SK-N-SH (cell line): ENCODE measurements around the gene ARMH4. TPM values are rescaled to one million over a fixed set of nuclear protein-coding genes. Genes with fewer than 3 reads are reported as not detected.

Experiments
- CTCF ChIA-PET: fragments of 300-600, 350-600 bp; formaldehyde crosslinking; extraction: SDS; loops from one replicate; lab custom pipeline; 2021; lab: Yijun Ruan, JAX
- POLR2A ChIA-PET: fragments of 350-600 bp; sonication (Branson Sonifier 250); formaldehyde crosslinking; extraction: SDS; loops from one replicate; lab custom pipeline; 2020; ENCODE audit warnings: antibody characterized with exemption, inconsistent platforms; lab: Yijun Ruan, JAX
- DNase-seq: peaks from one replicate; pipeline ENCODE4 v3.0.0; 2012
- H2AFZ ChIP-seq: fragments of 200-600 bp; sonication (generic); 2 replicates; pipeline ENCODE4 v1.8.1; 2016; ENCODE audit warnings: antibody characterized with exemption, mild to moderate bottlenecking, low read depth
- H3F3A ChIP-seq: fragments of 200-600 bp; sonication (generic); replicated peaks from 2 replicates; pipeline ENCODE3; 2016; ENCODE audit warnings: antibody characterized with exemption, mild to moderate bottlenecking; ENCODE audit not compliant: insufficient read depth
- H3K27ac ChIP-seq, 2 experiments: fragments of 200-500 bp in 1 of 2; fragments of 200-600 bp in 1 of 2; sonication (Bioruptor generic) in 1 of 2; sonication (generic), shearing (Covaris generic) in 1 of 2; 2 replicates each; pipeline versions ENCODE4 v1.5.1 to v1.6.1; 2014 to 2016; ENCODE audit warnings: low read depth in 2 of 2, inconsistent platforms in 1 of 2, low read length in 1 of 2, mild to moderate bottlenecking in 1 of 2, mixed read lengths in 1 of 2
- H3K27me3 ChIP-seq: fragments of 200-600 bp; sonication (generic), shearing (Covaris generic); 2 replicates; pipeline ENCODE4 v1.6.1; 2016; ENCODE audit warnings: mixed run types; ENCODE audit not compliant: insufficient read depth
- H3K36me3 ChIP-seq, 2 experiments: fragments of 200-500 bp in 1 of 2; fragments of 200-600 bp in 1 of 2; sonication (Bioruptor generic) in 1 of 2; sonication (generic) in 1 of 2; replicated peaks in 1 of 2; 2 replicates each; pipeline versions ENCODE3 to v1.5.1; 2014 to 2016; ENCODE audit warnings: low read length in 1 of 2, mild to moderate bottlenecking in 1 of 2; ENCODE audit not compliant: insufficient read depth in 2 of 2, control insufficient read depth in 1 of 2
- H3K4me1 ChIP-seq, 2 experiments: fragments of 200-500 bp in 1 of 2; fragments of 200-600 bp in 1 of 2; sonication (Bioruptor generic) in 1 of 2; sonication (generic), shearing (Covaris generic) in 1 of 2; 2 replicates each; pipeline versions ENCODE4 v1.5.1 to v1.6.1; 2014 to 2016; ENCODE audit warnings: low read depth in 1 of 2, low read length in 1 of 2, mixed run types in 1 of 2; ENCODE audit not compliant: insufficient read depth in 2 of 2, control insufficient read depth in 1 of 2
- H3K4me2 ChIP-seq: fragments of 200-600 bp; sonication (generic), shearing (Covaris generic); 2 replicates; pipeline ENCODE4 v1.6.1; 2017; ENCODE audit warnings: mixed run types
- H3K4me3 ChIP-seq, 2 experiments: fragments of 200-500 bp in 1 of 2; fragments of 200-600 bp in 1 of 2; sonication (Bioruptor generic) in 1 of 2; sonication (generic), shearing (Covaris generic) in 1 of 2; 2 replicates each; pipeline versions ENCODE4 v1.5.1 to v1.8.1; 2014 to 2016; ENCODE audit warnings: low read depth in 2 of 2, inconsistent platforms in 1 of 2, low read length in 1 of 2, mild to moderate bottlenecking in 1 of 2, mixed read lengths in 1 of 2, moderate library complexity in 1 of 2
- H3K79me2 ChIP-seq: fragments of 200-600 bp; sonication (generic); 2 replicates; pipeline ENCODE4 v1.8.1; 2017; ENCODE audit warnings: mild to moderate bottlenecking; ENCODE audit not compliant: insufficient read depth
- H3K9ac ChIP-seq: fragments of 200-600 bp; sonication (generic); 2 replicates; pipeline ENCODE4 v1.6.1; 2017; ENCODE audit warnings: mixed run types
- H3K9me2 ChIP-seq: fragments of 200-600 bp; sonication (generic); 2 replicates; pipeline ENCODE4 v1.6.1; 2017; ENCODE audit warnings: mixed run types
- H3K9me3 ChIP-seq: fragments of 200-600 bp; sonication (generic); 2 replicates; pipeline ENCODE4 v1.6.1; 2017; ENCODE audit warnings: mixed run types, mild to moderate bottlenecking, moderate library complexity
- H4K20me1 ChIP-seq: fragments of 200-600 bp; sonication (generic); 2 replicates; pipeline ENCODE4 v1.6.1; 2017; ENCODE audit warnings: mild to moderate bottlenecking, mixed run types; ENCODE audit not compliant: insufficient read depth
- CTCF ChIP-seq: fragments of 200-600 bp; sonication (generic); IDR thresholded peaks from 2 replicates; pipeline ENCODE4 v1.6.1; 2017; ENCODE audit warnings: antibody characterized with exemption, mild to moderate bottlenecking, moderate library complexity
- ELF1 ChIP-seq: IDR thresholded peaks from 2 replicates; pipeline ENCODE4 v1.4.0; 2012
- EP300 ChIP-seq, 2 experiments: IDR thresholded peaks; 2 replicates each; pipeline versions ENCODE4 v1.4.0 to v1.6.1; 2012; ENCODE audit warnings: borderline replicate concordance in 1 of 2, low read depth in 1 of 2, low read length in 1 of 2
- GABPA ChIP-seq: IDR thresholded peaks from 2 replicates; pipeline ENCODE4 v1.4.0; 2012; ENCODE audit warnings: low read depth, mild to moderate bottlenecking
- GATA2 ChIP-seq: sonication (generic); formaldehyde crosslinking; IDR thresholded peaks from 2 replicates; pipeline ENCODE4 v1.5.0; 2020; ENCODE audit warnings: mild to moderate bottlenecking, missing genetic modification reagents
- MEF2A ChIP-seq: IDR thresholded peaks from 2 replicates; pipeline ENCODE4 v1.4.0; 2012; ENCODE audit warnings: low read depth, borderline replicate concordance
- MXI1 ChIP-seq: IDR thresholded peaks from 2 replicates; pipeline ENCODE4 v1.6.1; 2012; ENCODE audit warnings: mild to moderate bottlenecking, low read depth, low read length, improper control_type of control experiment
- NFIC ChIP-seq: IDR thresholded peaks from 2 replicates; pipeline ENCODE4 v1.4.0; 2012; ENCODE audit warnings: borderline replicate concordance
- PBX3 ChIP-seq: IDR thresholded peaks from 2 replicates; pipeline ENCODE4; 2012
- POLR2AphosphoS5 ChIP-seq: IDR thresholded peaks from 2 replicates; pipeline ENCODE4 v1.6.1; 2012; ENCODE audit warnings: low read depth, low read length
- RAD21 ChIP-seq: IDR thresholded peaks from 2 replicates; pipeline ENCODE4 v1.6.1; 2012; ENCODE audit warnings: mild to moderate bottlenecking, low read length
- RCOR1 ChIP-seq: fragments of 150-350 bp; IDR thresholded peaks from 2 replicates; pipeline ENCODE4 v1.6.1; 2017; ENCODE audit warnings: antibody characterized with exemption, low read length
- RXRA ChIP-seq: IDR thresholded peaks from 2 replicates; pipeline ENCODE4 v1.4.0; 2012; ENCODE audit warnings: low read depth, mild to moderate bottlenecking, borderline replicate concordance
- SIN3A ChIP-seq: IDR thresholded peaks from 2 replicates; pipeline ENCODE4 v1.6.1; 2012; ENCODE audit warnings: low read depth, mild to moderate bottlenecking, low read length, moderate library complexity, borderline replicate concordance
- SMC3 ChIP-seq: IDR thresholded peaks from 2 replicates; pipeline ENCODE4 v1.6.1; 2012; ENCODE audit warnings: low read depth, low read length, improper control_type of control experiment
- TAF1 ChIP-seq: IDR thresholded peaks from 2 replicates; pipeline ENCODE4 v1.6.1; 2012; ENCODE audit warnings: low read depth, mild to moderate bottlenecking, low read length, moderate library complexity, borderline replicate concordance
- TCF12 ChIP-seq: IDR thresholded peaks from 2 replicates; pipeline ENCODE4 v1.4.0; 2012
- USF1 ChIP-seq: IDR thresholded peaks from 2 replicates; pipeline ENCODE4 v1.4.0; 2012; ENCODE audit warnings: low read depth, borderline replicate concordance
- YY1 ChIP-seq: IDR thresholded peaks from 2 replicates; pipeline ENCODE4 v1.4.0; 2012; ENCODE audit warnings: low read depth, mild to moderate bottlenecking
- ZBTB33 ChIP-seq: IDR thresholded peaks from 2 replicates; pipeline ENCODE4 v1.4.0; 2012; ENCODE audit warnings: low read depth, borderline replicate concordance
- WGBS: methylation state at CpG from one replicate; pipeline ENCODE4 v1.1.6; 2017; ENCODE audit warnings: low lambda C conversion rate; 5-methylcytosine and 5-hydroxymethylcytosine counted together
- polyA plus RNA-seq, 3 experiments: library from polyadenylated mRNA; depleted of rRNA; stranded (reverse); fragments of >200 nt; gene quantifications; 2 replicates each; pipeline ENCODE4 v1.2.3, GENCODE V29; 2012

ARMH4 gene
- polyA plus RNA-seq, 1 of the 3 experiments (the other 2 are of a cell fraction): 0.39 TPM

- H3K4me3 ChIP-seq: no peak overlapping the region
- no peaks in the 10 kb centered on the region for H3F3A ChIP-seq
- H3K9me3 ChIP-seq: no peaks in the 10 kb centered on the region
- ChIA-PET CTCF (no interaction called here), POLR2A (no interaction called here)
- no peaks in the 10 kb centered on the region for H3K79me2 ChIP-seq
- H3K27me3 ChIP-seq: no peaks in the 10 kb centered on the region; the same call in 1 of the 2 replicates
- H3K36me3 ChIP-seq: no peaks in the 10 kb centered on the region
- H4K20me1 ChIP-seq: no peaks in the 10 kb centered on the region
- 64% methylated on average over 2 of the region's 2 CpGs for WGBS
- H3K9ac ChIP-seq: no peak overlapping the region
- no peak overlapping the region for H3K27ac ChIP-seq
- H3K4me2 ChIP-seq: no peak overlapping the region
- H3K9me2 ChIP-seq: no peaks in the 10 kb centered on the region
- no peak overlapping the region for H2AFZ ChIP-seq
- TF ChIP-seq MEF2A (no peak), YY1 (no peak), USF1 (no peak)
- TF ChIP-seq, all 33 proteins: peak for 0
- DNase-seq: no peak
- H3K4me1 ChIP-seq: no peaks in the 10 kb centered on the region
Measured at GRCh38 chr14:58193542-58193941, 41.5 kb upstream of the ARMH4 start.

GRCh38 chr14:58191763-58192601, 40.0 kb upstream of the ARMH4 start:
- Histone ChIP-seq H3F3A (no peaks in the 10 kb centered on the region), H2AFZ (no peak overlapping the region), H3K9me2 (no peaks in the 10 kb centered on the region), H3K4me2 (no peak overlapping the region), H3K9ac (no peak overlapping the region), H3K27me3 (no peaks in the 10 kb centered on the region; the same call in 1 of the 2 replicates), H3K4me3 (no peak overlapping the region), H4K20me1 (no peaks in the 10 kb centered on the region), H3K27ac (no peak overlapping the region), H3K9me3 (no peaks in the 10 kb centered on the region), H3K36me3 (no peaks in the 10 kb centered on the region), H3K4me1 (no peaks in the 10 kb centered on the region), H3K79me2 (no peaks in the 10 kb centered on the region)
- WGBS: 43% methylated on average over 3 of the region's 3 CpGs
- TF ChIP-seq RCOR1: no peak
- no peak for TF ChIP-seq TCF12
- no peak for TF ChIP-seq NFIC
- no peak for TF ChIP-seq YY1
- TF ChIP-seq RAD21: no peak
- TF ChIP-seq RXRA: no peak
- TF ChIP-seq GATA2 (CRISPR knock-in tag): no peak
- no peak for TF ChIP-seq CTCF
- no peak for TF ChIP-seq PBX3
- TF ChIP-seq SMC3: no peak
- TF ChIP-seq POLR2AphosphoS5: no peak
- no peak for TF ChIP-seq ZBTB33
- TF ChIP-seq GABPA: no peak
- TF ChIP-seq SIN3A: no peak
- TF ChIP-seq EP300 (IDR thresholded peaks at IDR 0.05; ENCODE audit: borderline replicate concordance in 1 of 2, low read depth in 1 of 2, low read length in 1 of 2): no peak
- no peak for TF ChIP-seq ELF1
- TF ChIP-seq TAF1: no peak
- no peak for TF ChIP-seq MXI1
- DNase-seq: no peak
- ChIA-PET POLR2A (no interaction called here), CTCF (interaction anchor here (1.1 kb wide), 1 partner anchor 10 kb away, joined by 3 read pairs; no protein-coding TSS in a partner anchor)
